Natural killer cell (primary cell): ENCODE results near the gene SLC35D3. TPM values are rescaled to one million over a fixed set of nuclear protein-coding genes. Genes with fewer than 3 reads are reported as not detected.

Source experiments
- ATAC-seq, 3 donors: fragments of 150-1000 bp in 2 of 3; fragments of 200-7000 bp in 1 of 3; cut with Tn5 transposase; 1 replicate in 1 of 3; 2 replicates in 2 of 3; pipeline ENCODE4 v1.10.0; 2021; ENCODE audit warnings: mild to moderate bottlenecking in 2 of 3, moderate library complexity in 2 of 3
- DNase-seq, 2 donors: peaks; one replicate each; pipeline versions ENCODE4 v3.0.0 to v3.0.0-alpha.2; 2013 to 2021; ENCODE audit warnings: mixed read lengths in 1 of 2
- H3K27ac ChIP-seq: one replicate; pipeline ENCODE4 v1.5.1; 2013; ENCODE audit warnings: mild to moderate bottlenecking, low read length
- H3K27me3 ChIP-seq: one replicate; pipeline ENCODE4 v1.6.1; 2013; ENCODE audit warnings: low read length; ENCODE audit not compliant: control insufficient read depth, insufficient read depth
- H3K36me3 ChIP-seq: one replicate; pipeline ENCODE4 v1.6.1; 2013; ENCODE audit warnings: low read length; ENCODE audit not compliant: control insufficient read depth, insufficient read depth
- H3K4me1 ChIP-seq: one replicate; pipeline ENCODE4 v1.6.1; 2013; ENCODE audit warnings: low read length; ENCODE audit not compliant: control insufficient read depth, insufficient read depth
- H3K4me3 ChIP-seq: one replicate; pipeline ENCODE4 v1.5.1; 2013; ENCODE audit warnings: low read length
- H3K9me3 ChIP-seq: one replicate; pipeline ENCODE4 v1.6.1; 2013; ENCODE audit warnings: low read length; ENCODE audit not compliant: control insufficient read depth, insufficient read depth
- H3K27ac Mint-ChIP-seq, 2 donors: one replicate each; pipeline ENCODE4 v1.8.0; 2022; ENCODE audit warnings: mild to moderate bottlenecking in 2 of 2, mixed read lengths in 2 of 2, moderate library complexity in 1 of 2
- H3K27me3 Mint-ChIP-seq, 2 donors: one replicate each; pipeline ENCODE4 v1.8.0; 2022; ENCODE audit warnings: low read depth in 2 of 2, mixed read lengths in 2 of 2
- H3K36me3 Mint-ChIP-seq: one replicate; pipeline ENCODE4 v1.8.0; 2022; ENCODE audit warnings: mixed read lengths
- H3K4me1 Mint-ChIP-seq, 2 donors: one replicate each; pipeline ENCODE4 v1.8.0; 2022; ENCODE audit warnings: mixed read lengths in 2 of 2
- H3K4me3 Mint-ChIP-seq: one replicate; pipeline ENCODE4 v1.8.0; 2022; ENCODE audit warnings: mild to moderate bottlenecking, moderate library complexity, mixed read lengths
- H3K9me3 Mint-ChIP-seq, 2 donors: one replicate each; pipeline ENCODE4 v1.8.0; 2022; ENCODE audit warnings: mixed read lengths in 2 of 2
- CTCF ChIP-seq: fragments of 200-600 bp; IDR thresholded peaks from one replicate; pipeline ENCODE4 v1.8.0; 2022; ENCODE audit warnings: antibody characterized with exemption
- whole genome bisulfite sequencing: methylation state at CpG from one replicate; pipeline ENCODE4 v1.1.7; 2013; ENCODE audit warnings: missing lambda C conversion rate; ENCODE audit not compliant: insufficient coverage; 5-methylcytosine and 5-hydroxymethylcytosine counted together
- intact Hi-C: fragments of 100-400 bp; cut with micrococcal nuclease; formaldehyde crosslinking; loops from one replicate; pipeline ENCODE4 v1.14.2; 2022
- total RNA-seq, 4 donors: library from RNA; stranded (reverse); fragments of 120-200 nt in 1 of 4; gene quantifications; one replicate each; pipeline versions ENCODE4 v1.2.3 to v1.2.4, GENCODE V29; 2013 to 2022

SLC35D3 gene
- total RNA-seq, 3 donors from 2014 or later (not counting 1 experiment from before 2014, with no cell fraction given) = 0.28 TPM; not detected in 2

- no peak for DNase-seq
Measured at GRCh38 chr6:136961848-136962247, 39.7 kb downstream of the SLC35D3 start.

GRCh38 chr6:136962661-136963060, 40.6 kb downstream of the SLC35D3 start:
- no peaks in the 10 kb centered on the region for H3K36me3 ChIP-seq
- H3K27me3 ChIP-seq = peaks cover 10% of the 10 kb centered on the region
- no peak for DNase-seq
- H3K4me1 ChIP-seq = no peaks in the 10 kb centered on the region
- no peaks in the 10 kb centered on the region for H3K9me3 ChIP-seq
- H3K36me3 Mint-ChIP-seq = no peaks in the 10 kb centered on the region
- no peak for TF ChIP-seq CTCF
- no peak overlapping the region for H3K4me3 Mint-ChIP-seq
- no peak overlapping the region for H3K27ac ChIP-seq
- WGBS = 41% methylated on average over 3 of the region's 4 CpGs
- no peaks in the 10 kb centered on the region for H3K9me3 Mint-ChIP-seq
- ATAC-seq = no peak
- H3K27ac Mint-ChIP-seq = no peak overlapping the region
- H3K4me3 ChIP-seq = no peak overlapping the region
- H3K27me3 Mint-ChIP-seq = peaks cover 33 to 66% of the 10 kb centered on the region in 2 donors
- intact Hi-C loops = no loop called here
- H3K4me1 Mint-ChIP-seq = peaks cover 0 to 2% of the 10 kb centered on the region in 2 donors

More at GRCh38 chr6:136961848-136962247, 39.7 kb downstream of the SLC35D3 start:
- Mint-ChIP-seq H3K36me3 (no peaks in the 10 kb centered on the region), H3K27ac (no peak overlapping the region), H3K9me3 (no peaks in the 10 kb centered on the region), H3K4me3 (no peak overlapping the region), H3K27me3 (peaks cover 27 to 58% of the 10 kb centered on the region in 2 donors), H3K4me1 (peaks cover 5 to 6% of the 10 kb centered on the region in 2 donors)
- Histone ChIP-seq H3K4me3 (no peak overlapping the region), H3K36me3 (no peaks in the 10 kb centered on the region), H3K27ac (no peak overlapping the region), H3K4me1 (peaks cover 5% of the 10 kb centered on the region), H3K27me3 (peaks cover 9% of the 10 kb centered on the region), H3K9me3 (no peaks in the 10 kb centered on the region)
- 86% methylated on average over 4 of the region's 5 CpGs for WGBS
- intact Hi-C loops = no loop called here
- ATAC-seq = no peak
- no peak for TF ChIP-seq CTCF

GRCh38 chr6:136963259-136963658, 41.2 kb downstream of the SLC35D3 start:
- intact Hi-C loops = no loop called here
- Histone ChIP-seq H3K27me3 (peaks cover 11% of the 10 kb centered on the region), H3K4me1 (peaks cover 4% of the 10 kb centered on the region), H3K27ac (no peak overlapping the region), H3K36me3 (no peaks in the 10 kb centered on the region), H3K4me3 (no peak overlapping the region), H3K9me3 (no peaks in the 10 kb centered on the region)
- Mint-ChIP-seq H3K4me3 (no peak overlapping the region), H3K27ac (no peak overlapping the region), H3K9me3 (no peaks in the 10 kb centered on the region), H3K36me3 (no peaks in the 10 kb centered on the region), H3K4me1 (peaks cover 0 to 8% of the 10 kb centered on the region in 2 donors), H3K27me3 (peaks cover 35 to 69% of the 10 kb centered on the region in 2 donors)
- TF ChIP-seq CTCF = no peak
- ATAC-seq = no peak
- DNase-seq = no peak
- 72% methylated on average over 2 of the region's 2 CpGs for WGBS

GRCh38 chr6:136964398-136964797, 42.3 kb downstream of the SLC35D3 start:
- WGBS = 90% methylated on average over 2 of the region's 2 CpGs
- Mint-ChIP-seq H3K27me3 (peaks cover 35 to 69% of the 10 kb centered on the region in 2 donors), H3K4me3 (no peak overlapping the region), H3K36me3 (no peaks in the 10 kb centered on the region), H3K9me3 (no peaks in the 10 kb centered on the region), H3K4me1 (peaks cover 0 to 10% of the 10 kb centered on the region in 2 donors), H3K27ac (no peak overlapping the region)
- Histone ChIP-seq H3K4me3 (no peak overlapping the region), H3K4me1 (peaks cover 5% of the 10 kb centered on the region), H3K9me3 (no peaks in the 10 kb centered on the region), H3K27ac (no peak overlapping the region), H3K36me3 (no peaks in the 10 kb centered on the region), H3K27me3 (peaks cover 7% of the 10 kb centered on the region)
- no peak for TF ChIP-seq CTCF
- ATAC-seq (no peak), DNase-seq (no peak)
- intact Hi-C loops = no loop called here
